Measurements from ENCODE around the gene FAM53B. TPM values are rescaled to one million over a fixed set of nuclear protein-coding genes. Genes with fewer than 3 reads are reported as not detected.

Gene FAM53B
- polyA plus RNA-seq, 4 donors = 22.3 to 37.4 (median 25.1) TPM

Other genes with a start within 250 kb of the FAM53B start
- 10 to 100 TPM; 36.4 to 41.5 (median 38.2) TPM for gene EEF1AKMT2, start 47.5 kb upstream of the FAM53B start, polyA plus RNA-seq (ENCODE audit: insufficient read length in 4 of 4)
- 10 to 100 TPM; 22.1 to 28.3 (median 25.0) TPM for gene ABRAXAS2, start 57.4 kb upstream of the FAM53B start, polyA plus RNA-seq (ENCODE audit: insufficient read length in 4 of 4)
- 10 to 100 TPM; 27.2 to 31.4 (median 30.1) TPM for gene ZRANB1, start 197.7 kb upstream of the FAM53B start, polyA plus RNA-seq (ENCODE audit: insufficient read length in 4 of 4)

Measured in left renal pelvis (tissue), 4 donors.